Lung (tissue), 12 donors: ENCODE measurements around the gene COP1. TPM values are rescaled to one million over a fixed set of nuclear protein-coding genes. Genes with fewer than 3 reads are reported as not detected.

Experiments
- ATAC-seq: fragments of 200-7000 bp; cut with Tn5 transposase; one replicate; pipeline ENCODE4 v1.9.1; 2020; ENCODE audit warnings: moderate number of reproducible peaks; ENCODE audit not compliant: insufficient read depth, low FRiP score
- DNase-seq, 3 donors: peaks; one replicate each; pipeline ENCODE4 v3.0.0-alpha.2; 2013 to 2017
- H3K27ac ChIP-seq, 2 donors: one replicate each; pipeline ENCODE4 v1.5.1; 2013; ENCODE audit warnings: mild to moderate bottlenecking in 2 of 2, moderate library complexity in 2 of 2, control low read depth in 1 of 2, inconsistent platforms in 1 of 2, low read depth in 1 of 2, low read length in 1 of 2
- H3K27me3 ChIP-seq, 3 donors: one replicate each; pipeline ENCODE4 v1.5.1; 2013; ENCODE audit warnings: low read length in 2 of 3; ENCODE audit not compliant: control insufficient read depth in 3 of 3, insufficient read depth in 3 of 3
- H3K36me3 ChIP-seq, 4 donors: one replicate each; pipeline ENCODE4 v1.5.1; 2013; ENCODE audit warnings: low read length in 4 of 4, mild to moderate bottlenecking in 1 of 4, moderate library complexity in 1 of 4; ENCODE audit not compliant: control insufficient read depth in 4 of 4, insufficient read depth in 4 of 4
- H3K4me1 ChIP-seq, 5 donors: one replicate each; pipeline ENCODE4 v1.5.1; 2013; ENCODE audit warnings: low read length in 5 of 5, mild to moderate bottlenecking in 2 of 5, moderate library complexity in 1 of 5; ENCODE audit not compliant: control insufficient read depth in 5 of 5, insufficient read depth in 5 of 5
- H3K4me3 ChIP-seq: one replicate; pipeline ENCODE4 v1.5.1; 2013; ENCODE audit warnings: mild to moderate bottlenecking, control low read depth, moderate library complexity
- H3K9ac ChIP-seq, 2 donors: one replicate each; pipeline ENCODE4 v1.5.1; 2013; ENCODE audit warnings: low read length in 2 of 2, control low read depth in 1 of 2; ENCODE audit not compliant: insufficient read depth in 1 of 2
- H3K9me3 ChIP-seq, 4 donors: one replicate each; pipeline ENCODE4 v1.5.1; 2013; ENCODE audit warnings: low read length in 3 of 4, mild to moderate bottlenecking in 1 of 4, moderate library complexity in 1 of 4; ENCODE audit not compliant: control insufficient read depth in 4 of 4, insufficient read depth in 3 of 4
- WGBS, 2 donors: extraction: QIAGEN DNeasy Blood & Tissue Kit; methylation state at CpG; one replicate each; pipeline ENCODE4 v1.1.7; 2013; 5-methylcytosine and 5-hydroxymethylcytosine counted together
- polyA plus RNA-seq, 2 donors: library from polyadenylated mRNA; stranded (reverse); fragments of 200-250 nt; gene quantifications; one replicate each; pipeline ENCODE4 v1.2.1, GENCODE V29; 2013
- total RNA-seq, 2 donors: library from RNA; depleted of rRNA in 1 of 2; stranded (reverse); fragments of >200 nt in 1 of 2; gene quantifications; one replicate each; pipeline ENCODE4 v1.2.1, GENCODE V29; 2014 to 2021
- TF ChIP-seq, protein P1 (sequence below): IDR thresholded peaks from 2 replicates; pipeline ENCODE4 v1.5.1; 2012; ENCODE audit warnings: mild to moderate bottlenecking; ENCODE audit errors: control extremely low read depth, extremely low read depth
- donor health status: control.
- donor health status: control.
- donor health status: Bipolar disorder and iron deficiency.
- donor health status: healthy.
- donor health status: DM: yes; HTN: yes; CAD: no.

Gene COP1
- total and polyA plus RNA-seq, 4 donors, result 31.3 to 71.4 (median 52.8) TPM

- Histone ChIP-seq H3K9ac (no peak overlapping the region), H3K27me3 (no peaks in the 10 kb centered on the region), H3K36me3 (peaks cover 0 to 2% (median under 1%) of the 10 kb centered on the region in 4 donors), H3K4me3 (no peak overlapping the region), H3K4me1 (peaks cover 0 to 17% (median 0%) of the 10 kb centered on the region in 5 donors), H3K27ac (no peak overlapping the region), H3K9me3 (peaks cover 0 to 2% (median 0%) of the 10 kb centered on the region in 4 donors)
- 81 to 92% methylated on average over 1 of the region's 1 CpG for WGBS, 2 donors
- DNase-seq (no peak), ATAC-seq (no peak)
- TF ChIP-seq, protein P1, sequence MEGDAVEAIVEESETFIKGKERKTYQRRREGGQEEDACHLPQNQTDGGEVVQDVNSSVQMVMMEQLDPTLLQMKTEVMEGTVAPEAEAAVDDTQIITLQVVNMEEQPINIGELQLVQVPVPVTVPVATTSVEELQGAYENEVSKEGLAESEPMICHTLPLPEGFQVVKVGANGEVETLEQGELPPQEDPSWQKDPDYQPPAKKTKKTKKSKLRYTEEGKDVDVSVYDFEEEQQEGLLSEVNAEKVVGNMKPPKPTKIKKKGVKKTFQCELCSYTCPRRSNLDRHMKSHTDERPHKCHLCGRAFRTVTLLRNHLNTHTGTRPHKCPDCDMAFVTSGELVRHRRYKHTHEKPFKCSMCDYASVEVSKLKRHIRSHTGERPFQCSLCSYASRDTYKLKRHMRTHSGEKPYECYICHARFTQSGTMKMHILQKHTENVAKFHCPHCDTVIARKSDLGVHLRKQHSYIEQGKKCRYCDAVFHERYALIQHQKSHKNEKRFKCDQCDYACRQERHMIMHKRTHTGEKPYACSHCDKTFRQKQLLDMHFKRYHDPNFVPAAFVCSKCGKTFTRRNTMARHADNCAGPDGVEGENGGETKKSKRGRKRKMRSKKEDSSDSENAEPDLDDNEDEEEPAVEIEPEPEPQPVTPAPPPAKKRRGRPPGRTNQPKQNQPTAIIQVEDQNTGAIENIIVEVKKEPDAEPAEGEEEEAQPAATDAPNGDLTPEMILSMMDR, result no peak
These were observed 230.0 kb downstream of the COP1 start for GRCh38 chr1:175976865-175977642.

DNA sequence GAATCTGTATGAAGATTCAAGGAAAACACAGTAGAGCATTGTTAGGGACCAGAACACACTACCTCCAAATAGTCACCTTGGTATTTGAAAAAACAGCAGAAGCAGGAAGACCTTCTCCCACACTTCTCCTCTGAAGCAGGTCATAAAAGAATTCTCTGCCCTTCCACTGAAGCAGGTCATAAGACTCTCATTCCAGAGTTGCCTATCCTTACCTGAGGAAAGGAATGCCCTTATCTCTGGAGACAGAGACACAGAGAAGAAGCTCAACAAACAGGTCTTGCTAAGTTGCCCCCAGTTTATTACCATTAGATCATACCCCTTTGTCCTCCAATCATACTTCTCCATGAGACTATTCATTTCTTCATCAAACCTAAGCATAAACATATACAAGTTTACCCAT is 237.9 kb downstream of the COP1 start:
- DNase-seq (no peak), ATAC-seq (no peak)
- H3K36me3 ChIP-seq, result peaks cover 3 to 14% (median 8%) of the 10 kb centered on the region in 4 donors
- H3K4me3 ChIP-seq, result no peak overlapping the region
- no peaks in the 10 kb centered on the region for H3K27me3 ChIP-seq
- no peak overlapping the region for H3K27ac ChIP-seq
- no peak overlapping the region for H3K9ac ChIP-seq
- TF ChIP-seq, protein P1, result no peak
- H3K9me3 ChIP-seq, result no peaks in the 10 kb centered on the region
- no peaks in the 10 kb centered on the region for H3K4me1 ChIP-seq

DNA sequence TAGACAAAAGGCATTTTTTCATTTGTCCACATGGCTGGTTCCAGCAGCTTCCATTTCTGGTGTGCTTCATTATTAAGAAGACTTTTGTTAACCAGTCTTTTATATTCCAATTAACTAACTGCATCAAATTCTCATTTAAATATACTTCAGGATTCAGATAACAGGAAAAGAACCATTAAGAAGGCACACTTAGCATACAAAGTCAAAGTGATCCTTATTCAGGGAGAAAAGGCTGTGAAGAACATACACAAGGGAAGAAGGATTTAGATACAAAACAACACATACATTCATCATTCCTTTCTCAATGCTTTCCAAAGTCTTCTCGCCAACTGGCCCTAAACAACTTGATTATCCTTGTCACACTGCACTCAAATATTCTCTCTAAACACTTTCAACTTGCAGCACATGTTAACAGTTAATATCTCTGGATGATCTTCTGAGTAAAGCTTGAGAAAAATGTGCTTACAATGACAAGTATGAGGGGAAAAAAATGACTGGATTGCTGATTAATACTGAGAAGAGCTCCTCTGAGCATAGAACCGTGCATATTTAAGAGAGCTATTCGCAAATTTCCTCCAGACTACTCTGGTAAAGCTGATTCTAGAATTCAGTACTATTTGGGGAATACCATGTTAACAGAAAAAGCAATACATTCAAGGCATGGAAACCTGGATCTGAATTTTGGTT is 238.5 kb downstream of the COP1 start:
- TF ChIP-seq, protein P1, result no peak
- Histone ChIP-seq H3K4me3 (no peak overlapping the region), H3K9me3 (no peaks in the 10 kb centered on the region), H3K27me3 (no peaks in the 10 kb centered on the region), H3K9ac (no peak overlapping the region), H3K36me3 (peaks cover 3 to 14% (median 8%) of the 10 kb centered on the region in 4 donors), H3K27ac (no peak overlapping the region), H3K4me1 (no peaks in the 10 kb centered on the region)
- DNase-seq (peak in 1 of 3 donors; percentile 31), ATAC-seq (no peak)
- WGBS, 2 donors, result 71 to 80% methylated on average over 3 of the region's 3 CpGs
